Measurements from ENCODE around the gene C1QTNF1.
A peak's percentile ranks its signal among the peaks of the same experiment; 100 is the strongest.
"Not testable (repeated sequence)": the region's sequence is repeated elsewhere in the genome, so short reads cannot be mapped to it uniquely, and the experiment has no call there.

C1QTNF1 gene

GRCh38 chr17:79023180-79023705, 726 bp upstream of the C1QTNF1 start:
- DNase-seq (ENCODE audit: low read depth) = no peak

DNA sequence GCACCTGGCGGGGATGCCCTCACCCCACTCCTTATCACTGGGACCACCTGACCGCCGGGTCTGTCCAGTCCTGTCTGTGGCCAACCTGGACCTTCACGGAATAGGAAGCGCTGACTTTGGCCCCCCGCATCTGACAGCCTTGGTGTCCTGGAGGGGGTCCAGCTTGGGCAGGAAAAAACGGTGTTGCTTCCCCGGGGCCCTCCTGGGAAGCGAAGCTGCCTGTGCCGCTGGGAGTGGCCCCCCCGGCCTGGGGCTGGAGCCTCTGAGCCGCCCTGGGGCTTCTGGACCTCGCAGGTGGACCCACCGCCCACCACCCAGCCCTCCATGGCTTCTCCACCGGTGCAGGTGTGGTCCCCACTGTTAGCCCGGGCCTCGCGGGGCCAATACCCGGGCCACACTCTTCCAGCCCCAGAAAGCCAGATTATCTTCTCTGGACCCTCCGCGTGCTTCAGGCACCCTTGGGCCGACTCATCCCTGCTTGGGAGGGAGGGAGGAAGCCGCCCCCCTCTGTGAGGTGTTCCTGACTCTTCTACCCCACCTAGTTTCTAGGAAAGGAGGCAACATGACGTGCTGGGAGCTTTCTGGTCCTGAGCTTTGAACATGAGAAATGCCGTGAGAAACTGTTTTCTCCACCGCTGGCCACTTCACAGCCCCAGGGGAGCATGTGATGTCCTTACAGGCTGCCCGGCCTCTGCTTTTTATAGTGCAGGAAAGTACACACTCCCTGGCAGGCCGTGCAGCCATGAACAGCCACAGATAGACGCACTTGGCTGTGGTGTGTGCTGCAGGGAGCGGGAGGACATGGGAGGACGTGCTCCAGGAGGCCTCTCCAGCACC, 1.1 kb downstream of the C1QTNF1 start:
- DNase-seq (ENCODE audit: low read depth) = no peak

- no peak for DNase-seq (ENCODE audit: low read depth)
These were observed 2.7 kb downstream of the C1QTNF1 start for GRCh38 chr17:79026376-79027273.

DNA sequence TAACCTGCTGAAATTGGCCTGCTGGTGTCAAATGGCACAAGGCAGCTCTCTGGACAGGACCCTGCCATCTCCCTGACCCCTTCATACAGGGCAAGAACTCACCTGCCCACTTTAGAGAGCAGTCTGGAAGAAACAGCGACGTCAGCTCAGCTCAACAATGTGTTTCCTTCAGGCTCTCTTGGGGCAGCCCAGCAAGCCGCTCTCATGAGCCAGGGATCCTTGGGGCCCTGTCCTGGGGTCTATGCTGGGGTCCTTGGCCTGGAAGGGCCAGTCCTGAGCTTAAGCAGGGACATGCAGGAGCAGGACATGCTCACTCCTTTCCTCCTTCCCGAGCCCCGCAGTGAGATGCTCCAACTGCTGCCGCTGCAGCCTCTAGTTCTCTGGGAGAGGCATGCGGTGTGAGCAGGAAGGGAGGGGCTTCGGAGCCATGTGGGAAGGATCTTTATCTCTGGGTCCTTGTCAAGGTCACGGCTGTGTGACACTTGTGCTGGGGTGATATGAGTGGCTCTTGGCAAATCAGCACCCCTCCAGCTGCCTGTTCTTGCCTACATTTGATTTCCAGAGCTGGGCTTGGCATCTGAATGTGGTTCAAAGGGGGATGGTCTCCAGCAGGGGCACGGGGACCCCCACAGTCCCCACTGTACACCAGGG, 3.4 kb downstream of the C1QTNF1 start:
- DNase-seq (ENCODE audit: low read depth) = no peak

- DNase-seq (ENCODE audit: low read depth) = no peak
These were observed 4.0 kb downstream of the C1QTNF1 start for GRCh38 chr17:79027925-79028491.

- no peak for DNase-seq (ENCODE audit: low read depth)
These were observed 4.7 kb downstream of the C1QTNF1 start for GRCh38 chr17:79028496-79029326.

GRCh38 chr17:79029327-79030009, 5.5 kb downstream of the C1QTNF1 start:
- DNase-seq (ENCODE audit: low read depth) = no peak

DNA sequence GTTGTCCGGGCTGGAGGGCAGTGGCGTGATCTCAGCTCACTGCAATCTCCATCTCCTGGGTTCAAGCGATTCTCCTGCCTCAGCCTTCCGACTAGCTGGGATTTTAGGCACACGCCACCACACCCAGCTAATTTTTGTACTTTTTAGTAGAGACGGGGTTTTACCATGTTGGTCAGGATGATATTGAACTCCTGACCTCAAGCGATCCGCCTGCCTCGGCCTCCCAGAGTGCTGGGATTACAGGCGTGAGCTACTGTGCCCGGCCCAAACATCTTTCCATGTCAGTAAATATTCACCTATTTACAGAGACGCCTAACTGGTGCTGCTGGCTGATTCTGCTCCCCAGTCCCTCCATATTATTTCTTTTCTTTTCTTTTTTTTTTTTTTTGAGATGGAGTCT, 6.7 kb downstream of the C1QTNF1 start:
- not testable (repeated sequence) for DNase-seq (ENCODE audit: low read depth)

- DNase-seq (ENCODE audit: low read depth) = no peak
These were observed 8.3 kb downstream of the C1QTNF1 start for GRCh38 chr17:79031996-79032875.

DNA sequence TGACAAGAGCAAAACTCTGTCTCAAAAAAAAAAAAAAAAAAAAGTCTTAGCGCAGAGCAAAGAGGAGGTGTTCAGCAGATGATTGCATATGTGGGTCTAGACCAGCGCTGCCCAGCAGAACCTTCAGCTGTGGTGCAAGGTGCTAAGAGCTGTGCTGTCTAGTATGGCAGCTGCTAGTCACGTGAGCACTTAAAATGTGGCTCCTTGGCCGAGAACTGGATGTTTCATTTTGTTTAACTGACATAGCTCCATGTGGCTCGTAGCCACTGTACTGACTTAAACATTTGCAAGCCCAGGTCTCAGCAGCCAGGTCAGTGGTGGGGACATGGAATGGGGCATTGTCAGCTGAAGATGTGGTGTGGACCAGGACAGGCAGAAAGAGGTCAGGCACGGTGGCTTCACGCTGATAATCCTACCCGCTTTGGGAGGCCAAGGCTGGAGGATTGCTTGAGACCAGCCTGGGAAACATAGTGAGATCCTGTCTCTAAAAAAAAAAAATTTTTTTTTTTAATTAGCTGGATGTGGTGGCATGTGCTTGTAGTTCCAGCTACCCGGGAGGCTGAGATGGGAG, 9.2 kb downstream of the C1QTNF1 start:
- DNase-seq (ENCODE audit: low read depth) = no peak

GRCh38 chr17:79033741-79034501, 10.0 kb downstream of the C1QTNF1 start:
- DNase-seq (ENCODE audit: low read depth) = no peak

- DNase-seq (ENCODE audit: low read depth) = no peak
These were observed 11.0 kb downstream of the C1QTNF1 start for GRCh38 chr17:79034931-79035485.

GRCh38 chr17:79035686-79036085, 11.7 kb downstream of the C1QTNF1 start:
- no peak for DNase-seq (ENCODE audit: low read depth)

DNA sequence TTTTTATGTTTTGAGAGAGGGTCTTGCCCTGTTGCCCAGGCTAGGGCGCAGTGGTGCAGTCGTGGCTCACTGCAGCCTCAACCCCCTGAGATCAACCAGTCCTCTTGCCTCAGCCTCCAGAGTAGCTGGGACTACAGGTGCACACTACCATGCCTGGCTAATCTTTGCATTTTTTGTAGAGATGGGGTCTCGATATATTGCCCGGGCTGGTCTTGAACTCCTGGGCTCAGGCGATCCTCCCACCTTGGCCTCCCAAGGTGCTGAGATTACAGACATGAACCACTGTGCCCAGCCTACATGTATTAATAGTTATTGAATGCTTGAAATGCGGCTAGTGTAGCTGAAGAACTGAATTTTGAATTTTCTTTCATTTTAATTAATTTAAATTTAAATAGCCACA, 12.2 kb downstream of the C1QTNF1 start:
- DNase-seq (ENCODE audit: low read depth) = no peak

DNA sequence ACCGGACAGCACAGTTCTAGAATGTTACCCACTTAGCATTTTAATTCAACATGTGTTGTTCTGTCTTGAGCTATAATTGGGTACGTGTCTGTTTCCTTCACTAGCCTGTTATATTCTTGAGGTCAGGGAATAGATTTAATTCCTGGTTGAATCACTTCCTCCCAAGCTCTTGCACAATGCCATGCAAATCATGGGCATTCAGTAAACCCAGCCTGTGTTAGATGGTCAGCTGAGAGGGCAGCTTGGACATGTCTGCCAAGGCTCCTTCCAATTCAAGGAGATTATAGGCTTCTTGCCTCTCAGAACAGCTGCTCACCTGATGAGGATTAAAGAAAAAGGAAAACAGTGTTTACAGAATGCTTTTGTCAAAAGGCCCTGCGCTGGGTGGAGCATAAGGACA, 12.6 kb downstream of the C1QTNF1 start:
- peak; percentile 60 for DNase-seq (ENCODE audit: low read depth)

DNA sequence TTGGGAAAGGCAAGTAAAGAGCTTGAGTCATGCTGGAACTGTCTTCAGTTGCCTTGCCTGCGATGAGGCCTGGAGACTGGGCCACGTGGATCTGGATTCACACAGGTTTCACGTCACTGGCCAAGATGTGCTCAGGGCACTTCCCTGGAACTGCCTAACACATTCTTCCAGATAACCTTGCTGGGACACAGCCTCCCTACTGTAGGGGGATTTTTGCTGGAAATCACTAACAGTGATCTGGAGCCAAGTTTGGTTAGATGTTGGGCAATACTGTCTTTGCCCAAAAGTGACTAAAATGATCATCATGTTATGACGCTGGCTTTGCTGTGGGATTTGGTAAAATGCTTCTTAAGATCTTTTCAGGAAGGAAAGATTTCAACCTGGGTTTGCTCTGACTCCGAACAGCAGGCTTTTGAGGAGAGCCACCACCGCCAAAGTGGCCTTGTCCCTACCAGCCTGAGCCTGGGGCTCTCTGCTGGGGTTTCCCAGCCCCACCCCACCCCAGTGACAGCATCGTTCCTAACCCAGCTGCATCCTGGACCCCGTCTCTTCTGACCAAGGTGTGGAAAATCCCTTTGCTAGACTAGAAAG, 14.7 kb downstream of the C1QTNF1 start:
- peak; percentile 64 for DNase-seq (ENCODE audit: low read depth)

DNA sequence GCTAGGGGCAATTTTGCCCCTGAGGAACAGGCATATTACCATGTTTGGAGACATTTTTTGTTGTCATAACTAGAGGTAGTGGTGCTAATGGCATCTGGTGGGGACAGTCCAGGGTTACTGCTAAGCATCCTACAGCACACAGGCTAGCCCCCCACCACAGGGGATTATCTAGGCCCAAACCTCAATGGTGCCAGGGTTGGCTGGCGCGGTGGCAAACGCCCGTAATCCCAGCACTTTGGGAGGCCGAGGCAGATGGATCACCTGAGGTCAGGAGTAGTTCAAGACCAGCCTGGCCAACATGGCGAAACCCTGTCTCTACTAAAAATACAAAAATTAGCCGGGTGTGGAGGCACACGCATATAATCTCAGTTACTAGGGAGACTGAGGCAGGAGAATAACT, 15.2 kb downstream of the C1QTNF1 start:
- no peak for DNase-seq (ENCODE audit: low read depth)

GRCh38 chr17:79039886-79040285, 15.9 kb downstream of the C1QTNF1 start:
- DNase-seq (ENCODE audit: low read depth) = no peak
